ENCODE data around the gene ERCC5. TPM values are rescaled to one million over a fixed set of nuclear protein-coding genes. Genes with fewer than 3 reads are reported as not detected.

Gene ERCC5
- total RNA-seq, 1 donor from 2014 or later, result 46.8 TPM

- H3K4me1 Mint-ChIP-seq (ENCODE audit: low read depth), result peaks cover 25% of the 10 kb centered on the region
- H3K27me3 Mint-ChIP-seq (ENCODE audit: low read depth), result no peaks in the 10 kb centered on the region
- peaks cover under 1% of the 10 kb centered on the region for H3K9me3 Mint-ChIP-seq
- H3K27ac Mint-ChIP-seq, result no peak overlapping the region
- no peak overlapping the region for H3K4me3 Mint-ChIP-seq (ENCODE audit: low read depth)
- peaks cover 58% of the 10 kb centered on the region for H3K36me3 Mint-ChIP-seq (ENCODE audit: low read depth)
- DNase-seq (ENCODE audit: low spot score), result no peak
- intact Hi-C loops (cut with micrococcal nuclease), result no loop called here
Measured at GRCh38 chr13:102817241-102817640, 28.6 kb upstream of the ERCC5 start.

GRCh38 chr13:102817907-102818306 lies 27.9 kb upstream of the ERCC5 start:
- intact Hi-C loops (cut with micrococcal nuclease), result no loop called here
- H3K27ac Mint-ChIP-seq, result no peak overlapping the region
- no peak overlapping the region for H3K4me3 Mint-ChIP-seq (ENCODE audit: low read depth)
- H3K4me1 Mint-ChIP-seq (ENCODE audit: low read depth), result peaks cover 19% of the 10 kb centered on the region
- no peak for DNase-seq (ENCODE audit: low spot score)
- no peaks in the 10 kb centered on the region for H3K27me3 Mint-ChIP-seq (ENCODE audit: low read depth)
- no peaks in the 10 kb centered on the region for H3K9me3 Mint-ChIP-seq
- peaks cover 60% of the 10 kb centered on the region for H3K36me3 Mint-ChIP-seq (ENCODE audit: low read depth)

- Mint-ChIP-seq H3K4me1 (ENCODE audit: low read depth) (peaks cover 2% of the 10 kb centered on the region), H3K36me3 (ENCODE audit: low read depth) (peaks cover 46% of the 10 kb centered on the region), H3K27me3 (ENCODE audit: low read depth) (no peaks in the 10 kb centered on the region), H3K27ac (no peak overlapping the region), H3K9me3 (no peaks in the 10 kb centered on the region), H3K4me3 (ENCODE audit: low read depth) (no peak overlapping the region)
- no peak for DNase-seq (ENCODE audit: low spot score)
- intact Hi-C loops (cut with micrococcal nuclease), result no loop called here
Measured at GRCh38 chr13:102825400-102825799, 20.4 kb upstream of the ERCC5 start.

- Mint-ChIP-seq H3K27ac (no peak overlapping the region), H3K4me1 (ENCODE audit: low read depth) (peaks cover 2% of the 10 kb centered on the region), H3K9me3 (no peaks in the 10 kb centered on the region), H3K4me3 (ENCODE audit: low read depth) (no peak overlapping the region), H3K27me3 (ENCODE audit: low read depth) (no peaks in the 10 kb centered on the region), H3K36me3 (ENCODE audit: low read depth) (peaks cover 42% of the 10 kb centered on the region)
- intact Hi-C loops (cut with micrococcal nuclease), result no loop called here
- DNase-seq (ENCODE audit: low spot score), result no peak
Measured at GRCh38 chr13:102825921-102826706, 19.7 kb upstream of the ERCC5 start.

- Mint-ChIP-seq H3K27me3 (ENCODE audit: low read depth) (no peaks in the 10 kb centered on the region), H3K4me1 (ENCODE audit: low read depth) (peaks cover 2% of the 10 kb centered on the region)
Measured at GRCh38 chr13:102830646-102831045, 15.2 kb upstream of the ERCC5 start.

GRCh38 chr13:102836471-102836870 lies 9.4 kb upstream of the ERCC5 start:
- Mint-ChIP-seq H3K4me3 (ENCODE audit: low read depth) (no peak overlapping the region), H3K9me3 (no peaks in the 10 kb centered on the region), H3K4me1 (ENCODE audit: low read depth) (no peaks in the 10 kb centered on the region), H3K36me3 (ENCODE audit: low read depth) (peaks cover 56% of the 10 kb centered on the region), H3K27me3 (ENCODE audit: low read depth) (no peaks in the 10 kb centered on the region), H3K27ac (no peak overlapping the region)
- no peak for DNase-seq (ENCODE audit: low spot score)
- intact Hi-C loops (cut with micrococcal nuclease), result no loop called here

More at GRCh38 chr13:102830646-102831045, 15.2 kb upstream of the ERCC5 start:
- H3K4me3 Mint-ChIP-seq (ENCODE audit: low read depth), result no peak overlapping the region
- H3K36me3 Mint-ChIP-seq (ENCODE audit: low read depth), result peaks cover 42% of the 10 kb centered on the region
- no peak overlapping the region for H3K27ac Mint-ChIP-seq
- no peaks in the 10 kb centered on the region for H3K9me3 Mint-ChIP-seq
- intact Hi-C loops (cut with micrococcal nuclease), result no loop called here
- DNase-seq (ENCODE audit: low spot score), result no peak

GRCh38 chr13:102838273-102838672 lies 7.6 kb upstream of the ERCC5 start:
- H3K27me3 Mint-ChIP-seq (ENCODE audit: low read depth), result no peaks in the 10 kb centered on the region
- DNase-seq (ENCODE audit: low spot score), result no peak
- no peaks in the 10 kb centered on the region for H3K9me3 Mint-ChIP-seq
- no peak overlapping the region for H3K4me3 Mint-ChIP-seq (ENCODE audit: low read depth)
- intact Hi-C loops (cut with micrococcal nuclease), result no loop called here
- H3K27ac Mint-ChIP-seq, result no peak overlapping the region
- no peaks in the 10 kb centered on the region for H3K4me1 Mint-ChIP-seq (ENCODE audit: low read depth)
- peaks cover 52% of the 10 kb centered on the region for H3K36me3 Mint-ChIP-seq (ENCODE audit: low read depth)

GRCh38 chr13:102838982-102839381 lies 6.8 kb upstream of the ERCC5 start:
- no peaks in the 10 kb centered on the region for H3K4me1 Mint-ChIP-seq (ENCODE audit: low read depth)
- H3K9me3 Mint-ChIP-seq, result no peaks in the 10 kb centered on the region
- intact Hi-C loops (cut with micrococcal nuclease), result no loop called here
- peaks cover 47% of the 10 kb centered on the region for H3K36me3 Mint-ChIP-seq (ENCODE audit: low read depth)
- no peaks in the 10 kb centered on the region for H3K27me3 Mint-ChIP-seq (ENCODE audit: low read depth)
- no peak for DNase-seq (ENCODE audit: low spot score)
- no peak overlapping the region for H3K27ac Mint-ChIP-seq
- H3K4me3 Mint-ChIP-seq (ENCODE audit: low read depth), result no peak overlapping the region

GRCh38 chr13:102839462-102839861 lies 6.4 kb upstream of the ERCC5 start:
- Mint-ChIP-seq H3K4me1 (ENCODE audit: low read depth) (peaks cover 2% of the 10 kb centered on the region), H3K27me3 (ENCODE audit: low read depth) (no peaks in the 10 kb centered on the region), H3K9me3 (no peaks in the 10 kb centered on the region), H3K36me3 (ENCODE audit: low read depth) (peaks cover 44% of the 10 kb centered on the region), H3K27ac (no peak overlapping the region), H3K4me3 (ENCODE audit: low read depth) (no peak overlapping the region)
- DNase-seq (ENCODE audit: low spot score), result no peak
- intact Hi-C loops (cut with micrococcal nuclease), result no loop called here

- peak overlapping the region; percentile 98 for H3K4me3 Mint-ChIP-seq (ENCODE audit: low read depth)
- H3K27me3 Mint-ChIP-seq (ENCODE audit: low read depth), result no peaks in the 10 kb centered on the region
- peaks cover 31% of the 10 kb centered on the region for H3K4me1 Mint-ChIP-seq (ENCODE audit: low read depth)
- peaks cover 16% of the 10 kb centered on the region for H3K36me3 Mint-ChIP-seq (ENCODE audit: low read depth)
- no peaks in the 10 kb centered on the region for H3K9me3 Mint-ChIP-seq
- DNase-seq (ENCODE audit: low spot score), result no peak
- H3K27ac Mint-ChIP-seq, result peak overlapping the region; percentile 99
- intact Hi-C loops (cut with micrococcal nuclease), result loop anchor here (1.0 to 5.0 kb wide), 6 partner anchors 45 to 450 kb away; partner anchors contain the start of genes TEX30 and TPP2
Measured at GRCh38 chr13:102845289-102845629, 573 bp upstream of the ERCC5 start.

GRCh38 chr13:102846261-102847015 lies 606 bp downstream of the ERCC5 start:
- peaks cover 35% of the 10 kb centered on the region for H3K4me1 Mint-ChIP-seq (ENCODE audit: low read depth)
- H3K4me3 Mint-ChIP-seq (ENCODE audit: low read depth), result peak overlapping the region; percentile 98
- peak overlapping the region; percentile 99 for H3K27ac Mint-ChIP-seq
- intact Hi-C loops (cut with micrococcal nuclease), result loop anchor here (1.0 to 5.0 kb wide), 6 partner anchors 24 to 266 kb away; no protein-coding TSS in a partner anchor
- DNase-seq (ENCODE audit: low spot score), result peak; percentile 42
- H3K9me3 Mint-ChIP-seq, result no peaks in the 10 kb centered on the region
- no peaks in the 10 kb centered on the region for H3K27me3 Mint-ChIP-seq (ENCODE audit: low read depth)
- H3K36me3 Mint-ChIP-seq (ENCODE audit: low read depth), result peaks cover 16% of the 10 kb centered on the region

- no peak for DNase-seq (ENCODE audit: low spot score)
- H3K36me3 Mint-ChIP-seq (ENCODE audit: low read depth), result peaks cover 18% of the 10 kb centered on the region
- peak overlapping the region; percentile 98 for H3K4me3 Mint-ChIP-seq (ENCODE audit: low read depth)
- intact Hi-C loops (cut with micrococcal nuclease), result loop anchor here (1.0 to 5.0 kb wide), 5 partner anchors 26 to 267 kb away; no protein-coding TSS in a partner anchor
- peak overlapping the region; percentile 99 for H3K27ac Mint-ChIP-seq
- peaks cover 37% of the 10 kb centered on the region for H3K4me1 Mint-ChIP-seq (ENCODE audit: low read depth)
- H3K9me3 Mint-ChIP-seq, result no peaks in the 10 kb centered on the region
- H3K27me3 Mint-ChIP-seq (ENCODE audit: low read depth), result no peaks in the 10 kb centered on the region
Measured at GRCh38 chr13:102847272-102848234, 1.7 kb downstream of the ERCC5 start.

All from activated T-helper 2 cell treated with anti-CD3 and anti-CD28 coated beads, Interferon-gamma antibody, Interleukin-2, Interleukin-4, amounts not matched to agents 10 μg/mL and 5 μg/mL and 100 μg/mL, durations not matched to agents 14 hours and 24 hours and 36 hours (primary cell).